ENCODE data around the gene DBP.
"Not testable (repeated sequence)": the region's sequence is repeated elsewhere in the genome, so short reads cannot be mapped to it uniquely, and the experiment has no call there.

DBP gene

DNA sequence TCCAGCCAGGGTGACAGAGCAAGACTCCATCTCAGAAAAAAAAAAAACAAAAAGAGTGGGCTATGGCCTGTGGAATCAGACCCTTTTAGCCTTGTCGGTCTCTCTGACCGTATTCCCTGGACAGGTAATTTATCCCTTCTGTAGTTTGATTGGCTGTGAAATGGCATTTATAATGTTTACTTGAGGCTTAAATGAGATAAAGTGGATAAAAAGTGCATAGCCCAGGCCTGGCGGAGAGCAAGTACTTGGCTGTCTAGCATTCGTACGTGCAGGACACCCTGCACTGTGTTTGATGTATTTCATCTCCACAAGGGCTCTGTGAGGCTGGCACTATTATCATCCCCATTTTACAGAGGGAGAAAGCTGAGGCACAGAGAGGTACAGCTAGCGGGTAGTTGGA is 28.6 kb upstream of the DBP start:
- DNase-seq (ENCODE audit: low read depth): no peak

DNA sequence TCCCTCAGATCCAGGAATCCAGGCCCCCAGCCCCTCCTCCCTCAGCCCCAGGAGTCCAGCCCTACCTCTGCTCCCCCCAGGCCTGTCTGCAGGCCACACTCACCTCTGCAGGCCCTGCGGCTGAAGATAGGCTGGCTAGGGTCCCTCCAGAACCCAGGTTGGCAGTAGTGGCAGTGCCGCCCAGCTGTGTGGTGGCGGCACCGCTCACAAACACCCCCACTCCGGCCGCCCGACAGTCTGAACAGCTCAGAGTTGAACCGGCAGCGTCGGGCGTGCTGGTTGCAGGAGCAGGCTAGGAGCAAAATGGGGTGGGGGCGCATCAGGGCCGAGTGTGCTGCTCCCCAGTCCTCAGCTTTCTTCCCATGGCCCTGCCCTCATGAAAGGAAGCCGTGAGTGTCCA is 27.3 kb upstream of the DBP start:
- no peak for DNase-seq (ENCODE audit: low read depth)

GRCh38 chr19:48663667-48664066 is 26.5 kb upstream of the DBP start:
- DNase-seq (ENCODE audit: low read depth): no peak

- no peak for DNase-seq (ENCODE audit: low read depth)
Observed at GRCh38 chr19:48661711-48662090, 24.5 kb upstream of the DBP start.

- DNase-seq (ENCODE audit: low read depth): peak; percentile 64
Observed at GRCh38 chr19:48660852-48661710, 23.9 kb upstream of the DBP start.

GRCh38 chr19:48659768-48660167 is 22.6 kb upstream of the DBP start:
- no peak for DNase-seq (ENCODE audit: low read depth)

- DNase-seq (ENCODE audit: low read depth): no peak
Observed at GRCh38 chr19:48658483-48658882, 21.3 kb upstream of the DBP start.

DNA sequence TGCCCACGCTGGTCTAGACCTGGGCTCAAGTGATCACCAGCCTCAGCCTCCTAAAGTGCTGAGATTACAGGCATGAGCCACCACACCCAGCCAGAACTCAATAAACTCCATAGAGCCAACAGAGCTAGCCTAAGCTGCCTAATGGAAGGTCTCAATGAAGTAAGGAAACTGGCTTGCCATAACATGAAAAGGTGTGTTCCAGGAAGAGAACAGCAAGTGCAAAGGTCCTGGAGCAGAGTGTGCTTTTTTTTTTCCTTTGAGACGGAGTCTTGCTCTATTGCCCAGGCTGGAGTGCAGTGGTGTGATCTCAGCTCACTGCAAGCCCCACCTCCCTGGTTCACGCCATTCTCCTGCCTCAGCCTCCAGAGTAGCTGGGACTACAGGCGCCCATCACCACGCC is 20.6 kb upstream of the DBP start:
- DNase-seq (ENCODE audit: low read depth): not testable (repeated sequence)

- DNase-seq (ENCODE audit: low read depth): no peak
Observed at GRCh38 chr19:48656840-48657474, 19.8 kb upstream of the DBP start.

DNA sequence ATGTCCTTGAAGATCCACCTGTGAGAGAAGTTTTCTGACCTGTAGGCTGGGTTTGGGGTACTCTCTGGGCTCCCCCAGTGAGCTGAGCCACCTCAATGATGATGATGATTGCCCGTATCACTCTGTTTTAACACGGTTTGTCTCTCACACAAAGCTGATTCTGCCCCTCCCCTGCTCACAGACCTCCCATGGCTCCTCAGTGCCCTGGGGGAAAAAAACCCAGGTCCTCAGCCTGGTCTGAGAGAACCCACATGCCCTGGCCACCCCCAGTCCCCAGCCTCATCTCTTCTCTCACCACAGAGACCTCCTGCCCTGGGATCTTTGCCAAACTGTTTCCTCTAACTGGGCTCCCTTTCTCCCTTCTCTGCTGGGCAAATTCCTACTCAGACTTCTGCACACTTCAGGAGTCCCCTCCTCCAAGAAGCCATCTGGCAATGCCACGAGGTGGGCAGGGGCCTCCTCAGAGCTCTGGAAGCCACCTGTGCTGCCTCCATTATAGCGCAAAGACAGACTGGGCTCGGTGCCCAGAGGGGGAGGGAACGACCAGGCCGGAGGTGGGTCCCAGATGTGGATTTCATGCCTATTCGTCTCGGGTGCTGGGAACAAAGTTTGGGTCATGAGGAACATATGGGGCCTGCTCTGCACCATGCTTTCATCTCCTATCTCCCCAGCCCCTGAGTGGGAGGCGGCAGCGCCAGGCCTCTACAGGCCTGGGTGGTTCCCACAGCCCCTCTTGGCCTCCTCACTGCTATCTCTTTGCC is 17.3 kb upstream of the DBP start:
- no peak for DNase-seq (ENCODE audit: low read depth)

DNA sequence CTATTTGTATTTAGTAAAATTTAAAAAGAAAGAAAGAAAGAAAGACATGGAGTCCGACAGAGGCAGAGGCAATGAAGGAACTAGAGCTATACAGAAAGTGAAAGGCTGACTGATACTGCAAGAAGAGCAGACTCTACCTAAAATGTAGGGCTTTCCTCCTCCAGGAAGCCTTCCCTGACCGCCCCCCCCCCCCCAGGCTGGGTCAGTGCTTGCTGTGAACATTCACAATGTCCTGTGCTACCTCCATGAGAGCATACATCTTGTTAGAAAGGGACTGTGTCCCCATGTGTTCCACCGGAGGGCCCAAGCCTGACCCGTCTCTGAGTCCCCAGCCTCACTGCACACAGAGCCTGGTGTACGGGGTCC is 14.5 kb upstream of the DBP start:
- DNase-seq (ENCODE audit: low read depth): no peak

GRCh38 chr19:48650974-48651682 is 13.9 kb upstream of the DBP start:
- no peak for DNase-seq (ENCODE audit: low read depth)

DNA sequence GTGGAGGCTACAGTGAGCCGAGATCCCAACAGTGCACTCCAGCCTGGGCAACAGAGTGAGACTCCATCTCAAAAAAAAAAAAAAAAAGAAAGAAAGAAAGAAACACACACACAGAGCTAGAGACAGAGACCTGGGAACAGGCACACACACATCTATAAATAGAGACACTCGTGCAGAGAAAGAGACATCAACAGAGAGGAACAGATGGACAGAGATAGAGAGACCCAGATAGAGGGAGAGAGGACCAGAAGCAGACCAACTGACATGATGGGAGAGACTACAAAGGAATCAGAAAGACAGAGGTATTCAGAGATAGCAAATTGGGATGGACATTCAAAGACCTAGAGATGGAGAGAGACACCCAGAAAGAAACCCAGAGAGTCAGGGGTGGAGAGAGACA is 11.0 kb upstream of the DBP start:
- DNase-seq (ENCODE audit: low read depth): no peak

GRCh38 chr19:48646722-48647216 is 9.6 kb upstream of the DBP start:
- DNase-seq (ENCODE audit: low read depth): no peak

- DNase-seq (ENCODE audit: low read depth): peak; percentile 87
Observed at GRCh38 chr19:48646001-48646721, 9.0 kb upstream of the DBP start, which contains the start of gene CA11. TSS of gene CA11 (minus strand) at chr19:48646187. CDS start at chr19:48645632, 555 bp downstream.

- DNase-seq (ENCODE audit: low read depth): no peak
Observed at GRCh38 chr19:48645620-48646000, 8.4 kb upstream of the DBP start.

GRCh38 chr19:48644839-48645619 is 7.8 kb upstream of the DBP start:
- DNase-seq (ENCODE audit: low read depth): peak; percentile 58

- no peak for DNase-seq (ENCODE audit: low read depth)
Observed at GRCh38 chr19:48644355-48644754, 7.2 kb upstream of the DBP start.

DNA sequence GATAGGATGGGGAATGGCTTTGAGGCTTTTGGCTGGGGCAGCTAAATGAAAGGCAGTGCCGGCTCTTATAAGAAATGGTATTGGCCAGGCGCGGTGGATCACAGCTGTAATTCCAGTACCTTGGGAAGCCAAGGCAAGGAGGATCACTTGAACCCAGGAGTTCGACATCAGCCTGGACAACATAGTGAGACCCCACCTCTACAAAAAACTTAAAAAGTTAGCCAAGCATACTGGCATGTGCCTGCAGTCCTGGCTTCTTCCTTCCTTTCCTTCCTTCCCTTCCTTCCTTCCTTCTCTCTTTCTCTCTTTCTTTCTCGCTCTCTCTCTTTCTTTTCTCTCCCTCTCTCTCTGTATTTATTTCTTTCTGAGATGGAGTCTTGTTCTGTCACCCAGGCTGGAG is 5.7 kb upstream of the DBP start:
- no peak for DNase-seq (ENCODE audit: low read depth)

DNA sequence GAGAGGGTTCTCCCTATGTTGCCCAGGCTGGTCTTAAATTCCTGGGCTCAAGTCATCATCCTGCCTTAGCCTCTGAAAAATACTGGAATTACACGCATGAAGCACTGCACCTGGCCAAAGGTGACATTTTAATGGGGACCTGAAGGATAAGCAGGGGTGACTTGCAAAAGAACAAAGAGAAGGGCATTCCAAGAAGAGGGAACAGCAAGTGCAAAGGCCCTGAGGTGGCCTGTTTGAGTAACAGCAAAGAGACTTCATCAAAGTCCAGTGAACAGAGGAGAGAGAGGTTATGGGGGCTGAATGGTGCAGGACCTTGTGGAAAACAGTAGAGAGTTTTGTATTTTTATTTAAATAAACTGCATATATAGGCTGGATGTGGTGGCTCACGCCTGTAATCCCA is 4.7 kb upstream of the DBP start:
- no peak for DNase-seq (ENCODE audit: low read depth)

Data from activated gamma-delta T cell treated with anti-CD3 and anti-CD28 coated beads, Interleukin-2, amount 50 U/mL, for 16 hours (primary cell).